Natural killer cell (primary cell): ENCODE measurements around the gene STARD13. TPM values are rescaled to one million over a fixed set of nuclear protein-coding genes. Genes with fewer than 3 reads are reported as not detected.
A peak's percentile ranks its signal among the peaks of the same experiment; 100 is the strongest.

Experiments
- ATAC-seq, 3 donors: fragments of 150-1000 bp in 2 of 3; fragments of 200-7000 bp in 1 of 3; cut with Tn5 transposase; 1 replicate in 1 of 3; 2 replicates in 2 of 3; pipeline ENCODE4 v1.10.0; 2021; ENCODE audit warnings: mild to moderate bottlenecking in 2 of 3, moderate library complexity in 2 of 3
- DNase-seq, 2 donors: peaks; one replicate each; pipeline versions ENCODE4 v3.0.0 to v3.0.0-alpha.2; 2013 to 2021; ENCODE audit warnings: mixed read lengths in 1 of 2
- H3K27ac ChIP-seq: one replicate; pipeline ENCODE4 v1.5.1; 2013; ENCODE audit warnings: mild to moderate bottlenecking, low read length
- H3K27me3 ChIP-seq: one replicate; pipeline ENCODE4 v1.6.1; 2013; ENCODE audit warnings: low read length; ENCODE audit not compliant: control insufficient read depth, insufficient read depth
- H3K36me3 ChIP-seq: one replicate; pipeline ENCODE4 v1.6.1; 2013; ENCODE audit warnings: low read length; ENCODE audit not compliant: control insufficient read depth, insufficient read depth
- H3K4me1 ChIP-seq: one replicate; pipeline ENCODE4 v1.6.1; 2013; ENCODE audit warnings: low read length; ENCODE audit not compliant: control insufficient read depth, insufficient read depth
- H3K4me3 ChIP-seq: one replicate; pipeline ENCODE4 v1.5.1; 2013; ENCODE audit warnings: low read length
- H3K9me3 ChIP-seq: one replicate; pipeline ENCODE4 v1.6.1; 2013; ENCODE audit warnings: low read length; ENCODE audit not compliant: control insufficient read depth, insufficient read depth
- H3K27ac Mint-ChIP-seq, 2 donors: one replicate each; pipeline ENCODE4 v1.8.0; 2022; ENCODE audit warnings: mild to moderate bottlenecking in 2 of 2, mixed read lengths in 2 of 2, moderate library complexity in 1 of 2
- H3K27me3 Mint-ChIP-seq, 2 donors: one replicate each; pipeline ENCODE4 v1.8.0; 2022; ENCODE audit warnings: low read depth in 2 of 2, mixed read lengths in 2 of 2
- H3K36me3 Mint-ChIP-seq: one replicate; pipeline ENCODE4 v1.8.0; 2022; ENCODE audit warnings: mixed read lengths
- H3K4me1 Mint-ChIP-seq, 2 donors: one replicate each; pipeline ENCODE4 v1.8.0; 2022; ENCODE audit warnings: mixed read lengths in 2 of 2
- H3K4me3 Mint-ChIP-seq: one replicate; pipeline ENCODE4 v1.8.0; 2022; ENCODE audit warnings: mild to moderate bottlenecking, moderate library complexity, mixed read lengths
- H3K9me3 Mint-ChIP-seq, 2 donors: one replicate each; pipeline ENCODE4 v1.8.0; 2022; ENCODE audit warnings: mixed read lengths in 2 of 2
- WGBS: methylation state at CpG from one replicate; pipeline ENCODE4 v1.1.7; 2013; ENCODE audit warnings: missing lambda C conversion rate; ENCODE audit not compliant: insufficient coverage; 5-methylcytosine and 5-hydroxymethylcytosine counted together
- intact Hi-C: fragments of 100-400 bp; cut with micrococcal nuclease; formaldehyde crosslinking; loops from one replicate; pipeline ENCODE4 v1.14.2; 2022
- total RNA-seq, 4 donors: library from RNA; stranded (reverse); fragments of 120-200 nt in 1 of 4; gene quantifications; one replicate each; pipeline versions ENCODE4 v1.2.3 to v1.2.4, GENCODE V29; 2013 to 2022
- TF ChIP-seq, protein P1 (sequence below): fragments of 200-600 bp; IDR thresholded peaks from one replicate; pipeline ENCODE4 v1.8.0; 2022; ENCODE audit warnings: antibody characterized with exemption

The STARD13 gene
- total RNA-seq, 3 donors from 2014 or later (not counting 1 experiment from before 2014, with no cell fraction given), result not detected

DNA sequence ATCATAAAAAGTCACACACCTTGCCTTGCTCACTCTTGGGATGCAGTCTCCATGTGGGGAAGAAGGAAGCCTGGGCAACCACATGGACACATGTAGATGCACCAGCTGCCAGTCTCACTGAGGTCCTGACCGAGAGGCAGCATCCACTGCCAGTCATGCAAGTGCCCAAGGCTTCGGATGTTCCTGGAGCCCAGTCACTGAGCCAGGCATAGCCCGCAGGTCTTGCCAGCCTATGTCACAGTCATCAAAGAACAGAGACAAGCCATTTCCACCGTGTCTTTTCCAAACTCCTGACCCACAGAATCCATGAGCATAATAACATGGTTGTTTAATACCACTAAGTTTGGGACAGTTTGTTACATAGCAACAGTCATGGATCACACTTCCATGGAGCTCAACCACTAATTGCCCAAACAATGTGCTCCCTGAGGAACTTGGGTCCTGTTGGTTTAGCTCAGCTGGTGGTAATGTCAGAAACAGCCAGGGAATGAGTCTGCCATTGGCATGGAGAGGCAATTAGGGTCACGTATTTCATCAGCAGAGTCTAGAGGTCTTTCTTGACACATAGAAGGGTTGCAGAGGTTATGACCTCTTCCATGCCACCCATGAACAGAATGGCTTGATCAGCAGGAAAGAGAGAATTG lies 21.5 kb downstream of the STARD13 start:
- no peak overlapping the region for H3K4me3 Mint-ChIP-seq
- no peak overlapping the region for H3K27ac Mint-ChIP-seq
- H3K9me3 Mint-ChIP-seq, result no peaks in the 10 kb centered on the region
- TF ChIP-seq, protein P1, sequence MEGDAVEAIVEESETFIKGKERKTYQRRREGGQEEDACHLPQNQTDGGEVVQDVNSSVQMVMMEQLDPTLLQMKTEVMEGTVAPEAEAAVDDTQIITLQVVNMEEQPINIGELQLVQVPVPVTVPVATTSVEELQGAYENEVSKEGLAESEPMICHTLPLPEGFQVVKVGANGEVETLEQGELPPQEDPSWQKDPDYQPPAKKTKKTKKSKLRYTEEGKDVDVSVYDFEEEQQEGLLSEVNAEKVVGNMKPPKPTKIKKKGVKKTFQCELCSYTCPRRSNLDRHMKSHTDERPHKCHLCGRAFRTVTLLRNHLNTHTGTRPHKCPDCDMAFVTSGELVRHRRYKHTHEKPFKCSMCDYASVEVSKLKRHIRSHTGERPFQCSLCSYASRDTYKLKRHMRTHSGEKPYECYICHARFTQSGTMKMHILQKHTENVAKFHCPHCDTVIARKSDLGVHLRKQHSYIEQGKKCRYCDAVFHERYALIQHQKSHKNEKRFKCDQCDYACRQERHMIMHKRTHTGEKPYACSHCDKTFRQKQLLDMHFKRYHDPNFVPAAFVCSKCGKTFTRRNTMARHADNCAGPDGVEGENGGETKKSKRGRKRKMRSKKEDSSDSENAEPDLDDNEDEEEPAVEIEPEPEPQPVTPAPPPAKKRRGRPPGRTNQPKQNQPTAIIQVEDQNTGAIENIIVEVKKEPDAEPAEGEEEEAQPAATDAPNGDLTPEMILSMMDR, result no peak
- intact Hi-C loops, result no loop called here
- no peaks in the 10 kb centered on the region for H3K4me1 ChIP-seq
- ATAC-seq, result no peak
- no peaks in the 10 kb centered on the region for H3K4me1 Mint-ChIP-seq
- DNase-seq, result no peak
- H3K36me3 Mint-ChIP-seq, result no peaks in the 10 kb centered on the region
- no peaks in the 10 kb centered on the region for H3K27me3 Mint-ChIP-seq
- no peaks in the 10 kb centered on the region for H3K36me3 ChIP-seq
- 94% methylated on average over 5 of the region's 5 CpGs for WGBS
- H3K9me3 ChIP-seq, result no peaks in the 10 kb centered on the region
- H3K4me3 ChIP-seq, result no peak overlapping the region
- no peak overlapping the region for H3K27ac ChIP-seq
- H3K27me3 ChIP-seq, result no peaks in the 10 kb centered on the region

DNA sequence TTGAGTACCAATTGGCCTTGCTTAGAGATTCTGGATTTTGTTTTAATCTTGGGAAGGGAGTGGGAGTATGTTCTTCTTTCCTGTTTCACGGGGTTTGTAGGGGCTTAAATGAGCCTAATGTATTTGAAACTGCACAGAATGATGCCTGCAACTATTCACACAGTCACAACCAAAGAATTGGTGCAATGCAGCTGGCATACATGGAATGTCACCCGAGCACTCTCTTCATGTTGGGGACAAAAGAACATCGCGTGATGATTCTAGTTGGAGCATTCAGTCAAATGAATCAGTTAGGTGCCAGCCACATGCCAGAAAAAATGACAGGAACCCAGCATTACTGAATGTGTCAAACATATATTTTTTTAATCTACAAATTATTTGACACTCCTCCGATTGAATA lies 22.1 kb downstream of the STARD13 start:
- TF ChIP-seq, protein P1, result no peak
- Histone ChIP-seq H3K27ac (no peak overlapping the region), H3K4me3 (no peak overlapping the region), H3K9me3 (no peaks in the 10 kb centered on the region), H3K27me3 (no peaks in the 10 kb centered on the region), H3K4me1 (no peaks in the 10 kb centered on the region), H3K36me3 (no peaks in the 10 kb centered on the region)
- no peak for DNase-seq
- H3K9me3 Mint-ChIP-seq, result no peaks in the 10 kb centered on the region
- no peaks in the 10 kb centered on the region for H3K36me3 Mint-ChIP-seq
- H3K4me3 Mint-ChIP-seq, result no peak overlapping the region
- no peaks in the 10 kb centered on the region for H3K27me3 Mint-ChIP-seq
- no peaks in the 10 kb centered on the region for H3K4me1 Mint-ChIP-seq
- H3K27ac Mint-ChIP-seq, result no peak overlapping the region
- 78% methylated on average over 5 of the region's 5 CpGs for WGBS
- intact Hi-C loops, result no loop called here
- ATAC-seq, result no peak

DNA sequence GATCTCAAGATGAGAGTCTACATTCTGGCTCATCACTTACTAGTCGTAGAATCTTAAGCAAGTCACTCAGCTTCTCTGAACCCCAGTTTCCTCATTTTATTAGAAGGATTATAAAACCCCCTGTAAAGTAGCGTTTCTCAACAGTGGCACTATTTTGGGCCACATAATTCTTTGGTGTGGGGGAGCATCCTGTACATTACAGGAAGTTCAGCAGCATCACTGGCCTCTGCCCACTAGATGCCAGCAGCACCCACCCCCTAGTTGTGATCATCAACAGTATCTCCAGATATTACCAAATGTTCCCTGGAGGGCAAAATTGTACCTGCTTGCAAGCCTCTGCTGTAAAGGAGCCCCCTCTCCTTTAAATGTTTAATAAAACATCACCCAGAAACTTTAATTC lies 22.6 kb downstream of the STARD13 start:
- no peaks in the 10 kb centered on the region for H3K4me1 ChIP-seq
- H3K4me3 ChIP-seq, result no peak overlapping the region
- no peak overlapping the region for H3K27ac Mint-ChIP-seq
- H3K4me3 Mint-ChIP-seq, result no peak overlapping the region
- H3K36me3 Mint-ChIP-seq, result no peaks in the 10 kb centered on the region
- no peaks in the 10 kb centered on the region for H3K9me3 ChIP-seq
- intact Hi-C loops, result no loop called here
- H3K36me3 ChIP-seq, result no peaks in the 10 kb centered on the region
- ATAC-seq (no peak), DNase-seq (peak in 1 of 2 donors; percentile 4)
- H3K27me3 ChIP-seq, result no peaks in the 10 kb centered on the region
- H3K27ac ChIP-seq, result no peak overlapping the region
- H3K9me3 Mint-ChIP-seq, result no peaks in the 10 kb centered on the region
- TF ChIP-seq, protein P1, result no peak
- 88% methylated on average over 1 of the region's 2 CpGs for WGBS
- H3K27me3 Mint-ChIP-seq, result no peaks in the 10 kb centered on the region
- H3K4me1 Mint-ChIP-seq, result no peaks in the 10 kb centered on the region

DNA sequence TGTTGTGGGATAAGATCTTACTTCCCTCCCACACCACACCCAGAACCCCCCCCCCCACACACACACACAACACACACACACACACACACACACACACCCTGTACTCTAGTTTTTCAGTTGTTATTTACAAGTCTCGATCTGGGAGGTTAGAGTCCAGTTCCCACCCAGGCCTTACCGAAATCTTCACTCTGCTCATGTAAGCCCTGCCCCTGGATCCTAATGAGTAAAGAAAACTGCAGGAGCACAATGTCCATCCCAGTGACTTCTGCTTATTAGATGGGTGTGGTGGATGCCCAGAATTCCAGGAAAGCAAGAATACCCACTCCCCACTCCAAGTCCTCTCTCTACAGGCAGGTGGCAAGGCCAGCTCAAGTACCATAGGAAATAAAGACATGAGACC lies 23.0 kb downstream of the STARD13 start:
- no peak overlapping the region for H3K27ac Mint-ChIP-seq
- H3K4me3 Mint-ChIP-seq, result no peak overlapping the region
- Histone ChIP-seq H3K36me3 (no peaks in the 10 kb centered on the region), H3K4me3 (no peak overlapping the region), H3K27me3 (no peaks in the 10 kb centered on the region), H3K4me1 (no peaks in the 10 kb centered on the region), H3K9me3 (no peaks in the 10 kb centered on the region), H3K27ac (no peak overlapping the region)
- H3K4me1 Mint-ChIP-seq, result no peaks in the 10 kb centered on the region
- H3K9me3 Mint-ChIP-seq, result no peaks in the 10 kb centered on the region
- 76% methylated on average over 2 of the region's 2 CpGs for WGBS
- ATAC-seq (no peak), DNase-seq (no peak)
- H3K36me3 Mint-ChIP-seq, result no peaks in the 10 kb centered on the region
- intact Hi-C loops, result no loop called here
- H3K27me3 Mint-ChIP-seq, result no peaks in the 10 kb centered on the region
- TF ChIP-seq, protein P1, result no peak
